ENCODE results near the gene RAF1. TPM values are rescaled to one million over a fixed set of nuclear protein-coding genes. Genes with fewer than 3 reads are reported as not detected.

Gene RAF1
- total and polyA plus RNA-seq, 2 of the 13 experiments (the other 11 are each of a cell fraction or from before 2014, with no cell fraction given) = 72.2 to 91.4 TPM

GRCh38 chr3:12643724-12644123 lies 20.2 kb downstream of the RAF1 start:
- TF ChIP-seq SATB2 (CRISPR knock-in tag; IDR thresholded peaks at IDR 0.05) (no peak), DR1 (CRISPR knock-in tag; IDR thresholded peaks at IDR 0.05) (no peak), ZNF570 (CRISPR knock-in tag; IDR thresholded peaks at IDR 0.05; ENCODE audit: borderline replicate concordance) (no peak), EP300 (IDR thresholded peaks at IDR 0.05; ENCODE audit: low read depth in 2 of 2, low read length in 2 of 2) (no peak), EP300 (CRISPR knock-in tag; IDR thresholded peaks at IDR 0.05; ENCODE audit: borderline replicate concordance) (no peak)
- peaks cover 61% of the 10 kb centered on the region for H3K4me1 ChIP-seq (ENCODE audit: insufficient read depth, low read length)
- H4K20me1 ChIP-seq (ENCODE audit: insufficient read depth, low read length) = no peaks in the 10 kb centered on the region
- no peak overlapping the region for H3K4me2 ChIP-seq (ENCODE audit: low read depth, low read length)
- H3K4me3 ChIP-seq (replicated peaks in 1 of 3; ENCODE audit: insufficient read depth in 1 of 3, low read depth in 2 of 3, low read length in 3 of 3) = no peak overlapping the region
- H3K79me2 ChIP-seq (ENCODE audit: insufficient read depth, low read length) = peaks cover 70% of the 10 kb centered on the region
- H2AFZ ChIP-seq (ENCODE audit: low read length) = no peak overlapping the region
- in situ Hi-C loops (cut with HindIII; ENCODE audit: extremely low pct_ligation_motif_present, low pct_unique_long_range_greater_than_20kb) (no loop called here), intact Hi-C loops (cut with micrococcal nuclease; ENCODE audit: unreplicated experiment) (no loop called here)
- BruUV-seq (replicated peaks) = no TSS peak
- WGBS (ENCODE audit: low lambda C conversion rate) = 0% methylated on average over 1 of the region's 1 CpG
- H3K9me3 ChIP-seq (ENCODE audit: low read length) = no peaks in the 10 kb centered on the region
- FAIRE-seq = no peak
- CTCF ChIA-PET (ENCODE audit: low intra/inter-chr PET ratio, low total read pairs) = no interaction called here
- H3K27me3 ChIP-seq (ENCODE audit: control insufficient read depth in 1 of 2, insufficient read depth in 2 of 2, low read length in 2 of 2) = no peaks in the 10 kb centered on the region
- no peak overlapping the region for H3K9ac ChIP-seq (ENCODE audit: insufficient read depth, low read depth, low read length)
- no peaks in the 10 kb centered on the region for H3K36me3 ChIP-seq (replicated peaks in 1 of 2; ENCODE audit: control insufficient read depth in 1 of 2, insufficient read depth in 2 of 2, low read length in 2 of 2)
- no peak for ATAC-seq
- no peak for DNase-seq (ENCODE audit: low spot score)
- no peak overlapping the region for H3K27ac ChIP-seq (ENCODE audit: extremely low read length, insufficient read depth, low read length)
- POLR2A ChIA-PET = interaction anchor here (1.3 kb wide), 1 partner anchor 21 kb away, joined by 4 read pairs; no protein-coding TSS in a partner anchor

DNA sequence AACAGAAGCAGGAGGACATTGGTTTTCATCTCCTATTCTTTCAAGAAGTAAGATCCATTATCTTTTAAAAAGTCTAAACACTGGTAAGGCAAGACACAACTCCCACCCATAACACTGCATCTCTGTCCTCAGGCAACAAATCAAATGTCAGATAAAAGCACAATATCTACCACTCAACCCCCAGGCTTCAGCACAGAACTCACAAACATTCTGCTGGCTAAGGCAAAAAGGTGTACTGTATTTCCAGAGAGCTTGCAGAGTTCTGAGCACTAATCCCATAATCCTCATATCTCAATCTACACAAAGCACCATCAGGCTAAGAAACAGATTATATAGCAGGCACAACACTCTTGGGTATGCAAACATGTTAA lies 20.9 kb downstream of the RAF1 start:
- no TSS peak for BruUV-seq (replicated peaks)
- no peak for FAIRE-seq
- Histone ChIP-seq H3K4me2 (ENCODE audit: low read depth, low read length) (no peak overlapping the region), H3K36me3 (replicated peaks in 1 of 2; ENCODE audit: control insufficient read depth in 1 of 2, insufficient read depth in 2 of 2, low read length in 2 of 2) (no peaks in the 10 kb centered on the region), H3K79me2 (ENCODE audit: insufficient read depth, low read length) (peaks cover 70% of the 10 kb centered on the region), H3K27ac (ENCODE audit: extremely low read length, insufficient read depth, low read length) (no peak overlapping the region), H3K4me1 (ENCODE audit: insufficient read depth, low read length) (peaks cover 53% of the 10 kb centered on the region), H4K20me1 (ENCODE audit: insufficient read depth, low read length) (0 out of 2 replicates have a peak, but pooled peaks cover 4% of the 10 kb centered on the region), H3K9ac (ENCODE audit: insufficient read depth, low read depth, low read length) (no peak overlapping the region), H2AFZ (ENCODE audit: low read length) (no peak overlapping the region), H3K4me3 (replicated peaks in 1 of 3; ENCODE audit: insufficient read depth in 1 of 3, low read depth in 2 of 3, low read length in 3 of 3) (no peak overlapping the region), H3K27me3 (ENCODE audit: control insufficient read depth in 1 of 2, insufficient read depth in 2 of 2, low read length in 2 of 2) (no peaks in the 10 kb centered on the region), H3K9me3 (ENCODE audit: low read length) (no peaks in the 10 kb centered on the region)
- in situ Hi-C loops (cut with HindIII; ENCODE audit: extremely low pct_ligation_motif_present, low pct_unique_long_range_greater_than_20kb) = no loop called here
- ATAC-seq = no peak
- CTCF ChIA-PET (ENCODE audit: low intra/inter-chr PET ratio, low total read pairs) = no interaction called here
- no peak for DNase-seq (ENCODE audit: low spot score)
- intact Hi-C loops (cut with micrococcal nuclease; ENCODE audit: unreplicated experiment) = no loop called here
- POLR2A ChIA-PET = no interaction called here
- TF ChIP-seq ZNF292 (CRISPR knock-in tag; IDR thresholded peaks at IDR 0.05; ENCODE audit: borderline replicate concordance, low read depth) (no peak), ZNF367 (CRISPR knock-in tag; IDR thresholded peaks at IDR 0.05; ENCODE audit: borderline replicate concordance) (no peak), ZNF768 (CRISPR knock-in tag; IDR thresholded peaks at IDR 0.05) (no peak), ISL2 (CRISPR knock-in tag; IDR thresholded peaks at IDR 0.05) (no peak), RARG (CRISPR knock-in tag; IDR thresholded peaks at IDR 0.05; ENCODE audit: low read depth) (no peak)
- TF ChIP-seq, protein P1, sequence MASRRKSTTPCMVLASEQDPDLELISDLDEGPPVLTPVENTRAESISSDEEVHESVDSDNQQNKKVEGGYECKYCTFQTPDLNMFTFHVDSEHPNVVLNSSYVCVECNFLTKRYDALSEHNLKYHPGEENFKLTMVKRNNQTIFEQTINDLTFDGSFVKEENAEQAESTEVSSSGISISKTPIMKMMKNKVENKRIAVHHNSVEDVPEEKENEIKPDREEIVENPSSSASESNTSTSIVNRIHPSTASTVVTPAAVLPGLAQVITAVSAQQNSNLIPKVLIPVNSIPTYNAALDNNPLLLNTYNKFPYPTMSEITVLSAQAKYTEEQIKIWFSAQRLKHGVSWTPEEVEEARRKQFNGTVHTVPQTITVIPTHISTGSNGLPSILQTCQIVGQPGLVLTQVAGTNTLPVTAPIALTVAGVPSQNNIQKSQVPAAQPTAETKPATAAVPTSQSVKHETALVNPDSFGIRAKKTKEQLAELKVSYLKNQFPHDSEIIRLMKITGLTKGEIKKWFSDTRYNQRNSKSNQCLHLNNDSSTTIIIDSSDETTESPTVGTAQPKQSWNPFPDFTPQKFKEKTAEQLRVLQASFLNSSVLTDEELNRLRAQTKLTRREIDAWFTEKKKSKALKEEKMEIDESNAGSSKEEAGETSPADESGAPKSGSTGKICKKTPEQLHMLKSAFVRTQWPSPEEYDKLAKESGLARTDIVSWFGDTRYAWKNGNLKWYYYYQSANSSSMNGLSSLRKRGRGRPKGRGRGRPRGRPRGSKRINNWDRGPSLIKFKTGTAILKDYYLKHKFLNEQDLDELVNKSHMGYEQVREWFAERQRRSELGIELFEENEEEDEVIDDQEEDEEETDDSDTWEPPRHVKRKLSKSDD (CRISPR knock-in tag; IDR thresholded peaks at IDR 0.05; ENCODE audit: low read depth) = no peak
- TF ChIP-seq, protein P2, sequence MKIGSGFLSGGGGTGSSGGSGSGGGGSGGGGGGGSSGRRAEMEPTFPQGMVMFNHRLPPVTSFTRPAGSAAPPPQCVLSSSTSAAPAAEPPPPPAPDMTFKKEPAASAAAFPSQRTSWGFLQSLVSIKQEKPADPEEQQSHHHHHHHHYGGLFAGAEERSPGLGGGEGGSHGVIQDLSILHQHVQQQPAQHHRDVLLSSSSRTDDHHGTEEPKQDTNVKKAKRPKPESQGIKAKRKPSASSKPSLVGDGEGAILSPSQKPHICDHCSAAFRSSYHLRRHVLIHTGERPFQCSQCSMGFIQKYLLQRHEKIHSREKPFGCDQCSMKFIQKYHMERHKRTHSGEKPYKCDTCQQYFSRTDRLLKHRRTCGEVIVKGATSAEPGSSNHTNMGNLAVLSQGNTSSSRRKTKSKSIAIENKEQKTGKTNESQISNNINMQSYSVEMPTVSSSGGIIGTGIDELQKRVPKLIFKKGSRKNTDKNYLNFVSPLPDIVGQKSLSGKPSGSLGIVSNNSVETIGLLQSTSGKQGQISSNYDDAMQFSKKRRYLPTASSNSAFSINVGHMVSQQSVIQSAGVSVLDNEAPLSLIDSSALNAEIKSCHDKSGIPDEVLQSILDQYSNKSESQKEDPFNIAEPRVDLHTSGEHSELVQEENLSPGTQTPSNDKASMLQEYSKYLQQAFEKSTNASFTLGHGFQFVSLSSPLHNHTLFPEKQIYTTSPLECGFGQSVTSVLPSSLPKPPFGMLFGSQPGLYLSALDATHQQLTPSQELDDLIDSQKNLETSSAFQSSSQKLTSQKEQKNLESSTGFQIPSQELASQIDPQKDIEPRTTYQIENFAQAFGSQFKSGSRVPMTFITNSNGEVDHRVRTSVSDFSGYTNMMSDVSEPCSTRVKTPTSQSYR (CRISPR knock-in tag; IDR thresholded peaks at IDR 0.05; ENCODE audit: borderline replicate concordance) = no peak
- TF ChIP-seq, protein P3, sequence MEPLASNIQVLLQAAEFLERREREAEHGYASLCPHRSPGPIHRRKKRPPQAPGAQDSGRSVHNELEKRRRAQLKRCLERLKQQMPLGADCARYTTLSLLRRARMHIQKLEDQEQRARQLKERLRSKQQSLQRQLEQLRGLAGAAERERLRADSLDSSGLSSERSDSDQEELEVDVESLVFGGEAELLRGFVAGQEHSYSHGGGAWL (CRISPR knock-in tag; IDR thresholded peaks at IDR 0.05) = no peak
